Measurements from ENCODE around the gene DPP10. TPM values are rescaled to one million over a fixed set of nuclear protein-coding genes. Genes with fewer than 3 reads are reported as not detected.

DPP10 gene
- total RNA-seq, 1 experiment from 2014 or later = not detected

DNA sequence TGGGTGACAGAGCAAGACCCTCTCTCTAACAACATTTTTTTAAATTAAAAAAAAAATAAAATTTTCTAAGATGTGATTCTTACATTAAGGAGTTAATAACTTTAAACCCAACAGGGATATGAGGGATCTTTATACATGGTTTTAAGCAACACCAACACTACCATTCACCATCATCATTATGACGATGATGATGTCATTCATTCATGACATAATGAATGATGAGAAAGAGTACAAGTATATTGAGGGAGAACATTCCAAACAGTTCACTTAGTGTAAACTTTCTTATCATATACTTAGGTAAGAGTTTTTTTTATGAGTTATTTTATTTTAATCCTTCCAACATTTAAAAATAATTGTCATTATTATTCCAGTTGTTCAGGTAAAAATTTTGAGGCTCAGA, 863.3 kb downstream of the DPP10 start:
- CTCF ChIA-PET = no interaction called here
- TF ChIP-seq, protein P1, sequence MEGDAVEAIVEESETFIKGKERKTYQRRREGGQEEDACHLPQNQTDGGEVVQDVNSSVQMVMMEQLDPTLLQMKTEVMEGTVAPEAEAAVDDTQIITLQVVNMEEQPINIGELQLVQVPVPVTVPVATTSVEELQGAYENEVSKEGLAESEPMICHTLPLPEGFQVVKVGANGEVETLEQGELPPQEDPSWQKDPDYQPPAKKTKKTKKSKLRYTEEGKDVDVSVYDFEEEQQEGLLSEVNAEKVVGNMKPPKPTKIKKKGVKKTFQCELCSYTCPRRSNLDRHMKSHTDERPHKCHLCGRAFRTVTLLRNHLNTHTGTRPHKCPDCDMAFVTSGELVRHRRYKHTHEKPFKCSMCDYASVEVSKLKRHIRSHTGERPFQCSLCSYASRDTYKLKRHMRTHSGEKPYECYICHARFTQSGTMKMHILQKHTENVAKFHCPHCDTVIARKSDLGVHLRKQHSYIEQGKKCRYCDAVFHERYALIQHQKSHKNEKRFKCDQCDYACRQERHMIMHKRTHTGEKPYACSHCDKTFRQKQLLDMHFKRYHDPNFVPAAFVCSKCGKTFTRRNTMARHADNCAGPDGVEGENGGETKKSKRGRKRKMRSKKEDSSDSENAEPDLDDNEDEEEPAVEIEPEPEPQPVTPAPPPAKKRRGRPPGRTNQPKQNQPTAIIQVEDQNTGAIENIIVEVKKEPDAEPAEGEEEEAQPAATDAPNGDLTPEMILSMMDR (IDR thresholded peaks at IDR 0.05) = no peak
- no peak for TF ChIP-seq POLR2AphosphoS5 (IDR thresholded peaks at IDR 0.05; ENCODE audit: low read depth, low read length)
- no peak for TF ChIP-seq SIN3A (IDR thresholded peaks at IDR 0.05; ENCODE audit: borderline replicate concordance, insufficient read depth, low read depth, low read length)
- TF ChIP-seq REST (IDR thresholded peaks at IDR 0.05; ENCODE audit: insufficient read depth in 1 of 2, low read depth in 2 of 2, low read length in 1 of 2) = no peak
- TF ChIP-seq TCF7L2 (IDR thresholded peaks at IDR 0.05; ENCODE audit: low read depth, low read length) = no peak
- H3K27ac ChIP-seq (ENCODE audit: low read length) = no peak overlapping the region
- in situ Hi-C loops (cut with HindIII; ENCODE audit: low pct_unique_long_range_greater_than_20kb, low sequenced_read_pairs) (no loop called here), intact Hi-C loops (cut with micrococcal nuclease; ENCODE audit: unreplicated experiment) (no loop called here)
- H3K36me3 ChIP-seq (ENCODE audit: control insufficient read depth, insufficient read depth, low read length) = no peaks in the 10 kb centered on the region
- H3K4me1 ChIP-seq (ENCODE audit: control insufficient read depth, insufficient read depth, low read length) = no peaks in the 10 kb centered on the region
- no TSS peak for BruUV-seq (replicated peaks)
- ATAC-seq (no peak), DNase-seq (ENCODE audit: low read depth, low spot score) (no peak)
- H3K9me3 ChIP-seq (ENCODE audit: control insufficient read depth, insufficient read depth, low read depth, low read length) = no peaks in the 10 kb centered on the region; the same call in 1 of the 2 replicates
- H3K27me3 ChIP-seq (ENCODE audit: control insufficient read depth, insufficient read depth, low read length) = no peaks in the 10 kb centered on the region
- POLR2A ChIA-PET = no interaction called here
- H3K4me3 ChIP-seq (ENCODE audit: low read depth in 2 of 2, low read length in 2 of 2) = no peak overlapping the region

DNA sequence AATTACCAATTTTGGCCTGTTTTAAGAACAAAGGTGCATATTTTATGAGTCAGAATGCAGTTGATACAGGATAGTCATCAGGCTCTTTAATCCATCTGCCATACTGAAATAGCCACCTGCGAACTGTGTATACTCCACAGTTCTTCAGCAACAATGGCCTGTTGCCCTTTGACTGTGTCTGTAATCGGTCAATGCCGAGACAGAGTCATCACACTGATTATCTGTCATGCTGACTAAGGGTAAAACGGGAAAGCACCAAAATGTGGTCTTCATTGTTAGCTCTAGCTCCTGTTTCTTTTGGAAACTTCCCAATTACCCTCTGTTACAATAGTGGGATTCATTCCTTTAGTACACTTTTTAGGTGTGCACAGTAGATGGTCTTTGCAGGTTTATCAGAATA, 871.7 kb downstream of the DPP10 start:
- Histone ChIP-seq H3K4me1 (ENCODE audit: control insufficient read depth, insufficient read depth, low read length) (no peaks in the 10 kb centered on the region), H3K4me3 (ENCODE audit: low read depth in 2 of 2, low read length in 2 of 2) (no peak overlapping the region), H3K27me3 (ENCODE audit: control insufficient read depth, insufficient read depth, low read length) (no peaks in the 10 kb centered on the region), H3K9me3 (ENCODE audit: control insufficient read depth, insufficient read depth, low read depth, low read length) (no peaks in the 10 kb centered on the region), H3K27ac (ENCODE audit: low read length) (no peak overlapping the region), H3K36me3 (ENCODE audit: control insufficient read depth, insufficient read depth, low read length) (no peaks in the 10 kb centered on the region)
- CTCF ChIA-PET = interaction anchor here (0.7 kb wide), 1 partner anchor 282 kb away, joined by 3 read pairs; no protein-coding TSS in a partner anchor
- POLR2A ChIA-PET = no interaction called here
- TF ChIP-seq, protein P1 (IDR thresholded peaks at IDR 0.05) = no peak
- TF ChIP-seq POLR2AphosphoS5 (IDR thresholded peaks at IDR 0.05; ENCODE audit: low read depth, low read length) (no peak), REST (IDR thresholded peaks at IDR 0.05; ENCODE audit: insufficient read depth in 1 of 2, low read depth in 2 of 2, low read length in 1 of 2) (no peak), TCF7L2 (IDR thresholded peaks at IDR 0.05; ENCODE audit: low read depth, low read length) (no peak), SIN3A (IDR thresholded peaks at IDR 0.05; ENCODE audit: borderline replicate concordance, insufficient read depth, low read depth, low read length) (no peak)
- in situ Hi-C loops (cut with HindIII; ENCODE audit: low pct_unique_long_range_greater_than_20kb, low sequenced_read_pairs) (no loop called here), intact Hi-C loops (cut with micrococcal nuclease; ENCODE audit: unreplicated experiment) (no loop called here)
- ATAC-seq (no peak), DNase-seq (ENCODE audit: low read depth, low spot score) (no peak)
- BruUV-seq (replicated peaks) = no TSS peak
